Thyroid gland (tissue), 4 donors: ENCODE results near the gene PKM. TPM values are rescaled to one million over a fixed set of nuclear protein-coding genes. Genes with fewer than 3 reads are reported as not detected.
A peak's percentile ranks its signal among the peaks of the same experiment; 100 is the strongest.

Experiments
- DNase-seq, 2 donors: peaks; one replicate each; pipeline ENCODE4 v3.0.0-alpha.2; 2019
- H3K27ac ChIP-seq, 3 donors: fragments of 200-600 bp; sonication (generic); 1 replicate in 2 of 3; 2 replicates in 1 of 3; pipeline ENCODE4 v1.5.1; 2016 to 2019; ENCODE audit warnings: mild to moderate bottlenecking in 1 of 3, moderate library complexity in 1 of 3
- H3K27me3 ChIP-seq: fragments of 200-600 bp; sonication (generic); one replicate; pipeline ENCODE4 v1.5.1; 2019
- H3K36me3 ChIP-seq, 2 donors: fragments of 200-600 bp; sonication (generic); one replicate each; pipeline ENCODE4 v1.5.1; 2016 to 2019
- H3K4me1 ChIP-seq, 2 donors: fragments of 200-600 bp; sonication (generic); one replicate each; pipeline ENCODE4 v1.5.1; 2017 to 2019
- H3K4me3 ChIP-seq, 3 donors: fragments of 200-600 bp; sonication (generic); replicated peaks in 1 of 3; 1 replicate in 2 of 3; 2 replicates in 1 of 3; pipeline ENCODE4 v1.5.1; 2016; ENCODE audit warnings: mild to moderate bottlenecking in 1 of 3
- H3K9me3 ChIP-seq: fragments of 200-600 bp; sonication (generic); one replicate; pipeline ENCODE4 v1.5.1; 2017
- CTCF ChIP-seq, 6 experiments: fragments of 200-600 bp in 3 of 6; fragments of 450-650 bp in 3 of 6; sonication (generic) in 3 of 6; IDR thresholded peaks; one replicate each; pipeline ENCODE4 v1.5.1; 2016 to 2019; ENCODE audit warnings: antibody characterized with exemption in 6 of 6, mild to moderate bottlenecking in 2 of 6, inconsistent platforms in 1 of 6, moderate library complexity in 1 of 6
- POLR2A ChIP-seq, 2 donors: fragments of 450-650 bp; IDR thresholded peaks; one replicate each; pipeline ENCODE4 v1.6.1; 2017; ENCODE audit warnings: antibody characterized with exemption in 2 of 2, mild to moderate bottlenecking in 2 of 2, moderate library complexity in 1 of 2
- WGBS, 2 donors: methylation state at CpG; one replicate each; pipeline ENCODE4 v1.1.5; 2017; 5-methylcytosine and 5-hydroxymethylcytosine counted together
- intact Hi-C: fragments of 100-400 bp; cut with DNase I; formaldehyde crosslinking; loops from one replicate; pipeline ENCODE4 v1.15.1; 2023
- total RNA-seq, 4 donors: library from RNA; depleted of rRNA; stranded (reverse); fragments of >200 nt; gene quantifications; one replicate each; pipeline ENCODE4 v1.2.3, GENCODE V29; 2016

Gene PKM
- total RNA-seq, 4 donors from 2014 or later, result 270 to 587 (median 340) TPM

GRCh38 chr15:72169236-72169920 is 61.6 kb downstream of the PKM start:
- no peaks in the 10 kb centered on the region for H3K36me3 ChIP-seq
- no peaks in the 10 kb centered on the region for H3K27me3 ChIP-seq
- H3K4me3 ChIP-seq, result no peak overlapping the region
- H3K27ac ChIP-seq, result peak overlapping the region; percentile 38 to 52 (median 40)
- intact Hi-C loops, result no loop called here
- H3K4me1 ChIP-seq, result peaks cover 19 to 34% of the 10 kb centered on the region in 2 donors
- 51 to 71% methylated on average over 9 to 10 of the region's 10 CpGs for WGBS, 2 donors
- no peaks in the 10 kb centered on the region for H3K9me3 ChIP-seq
- peak; percentile 44 to 59 for DNase-seq
- no peak for TF ChIP-seq POLR2A (IDR thresholded peaks at IDR 0.05)
- TF ChIP-seq CTCF (IDR thresholded peaks at IDR 0.05), result no peak

DNA sequence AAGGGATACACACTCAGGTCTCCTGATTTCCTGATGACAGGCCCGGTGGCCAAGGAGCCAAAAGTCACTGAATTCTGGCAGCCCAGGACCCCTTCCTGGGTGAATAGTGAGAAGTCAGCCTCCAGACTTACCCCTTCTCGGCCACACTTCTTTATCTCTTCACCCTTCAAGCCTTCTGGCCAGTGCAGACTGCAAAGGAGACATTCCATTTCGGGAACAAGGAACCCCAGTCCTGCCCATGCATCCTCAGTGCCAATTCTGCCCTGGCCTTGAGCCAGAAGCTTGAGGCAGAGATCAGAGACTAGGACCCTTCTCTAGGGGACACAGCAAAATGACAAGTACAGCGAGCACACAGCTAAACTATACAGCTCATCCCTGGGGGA is 62.2 kb downstream of the PKM start:
- Histone ChIP-seq H3K9me3 (no peaks in the 10 kb centered on the region), H3K4me3 (no peak overlapping the region), H3K4me1 (peaks cover 17 to 30% of the 10 kb centered on the region in 2 donors), H3K27ac (peak overlapping the region; percentile 17 to 52 (median 21)), H3K36me3 (no peaks in the 10 kb centered on the region), H3K27me3 (no peaks in the 10 kb centered on the region)
- 61 to 68% methylated on average over 4 of the region's 4 CpGs for WGBS, 2 donors
- peak in 1 of 2 donors; percentile 38 for DNase-seq
- no peak for TF ChIP-seq POLR2A (IDR thresholded peaks at IDR 0.05)
- no peak for TF ChIP-seq CTCF (IDR thresholded peaks at IDR 0.05)
- intact Hi-C loops, result no loop called here

GRCh38 chr15:72168131-72168807 is 62.7 kb downstream of the PKM start:
- H3K4me3 ChIP-seq, result no peak overlapping the region
- peak overlapping the region in 2 of 3 donors; percentile 17 to 52 for H3K27ac ChIP-seq
- H3K4me1 ChIP-seq, result peaks cover 17 to 26% of the 10 kb centered on the region in 2 donors
- no peaks in the 10 kb centered on the region for H3K36me3 ChIP-seq
- H3K9me3 ChIP-seq, result no peaks in the 10 kb centered on the region
- TF ChIP-seq POLR2A (IDR thresholded peaks at IDR 0.05) (no peak), CTCF (IDR thresholded peaks at IDR 0.05) (no peak)
- no peaks in the 10 kb centered on the region for H3K27me3 ChIP-seq
- DNase-seq, result peak; percentile 34 to 51
- 43 to 60% methylated on average over 7 of the region's 7 CpGs for WGBS, 2 donors
- intact Hi-C loops, result no loop called here

- H3K27ac ChIP-seq, result no peak overlapping the region
- H3K4me1 ChIP-seq, result peaks cover 17 to 23% of the 10 kb centered on the region in 2 donors
- no peak for DNase-seq
- H3K27me3 ChIP-seq, result no peaks in the 10 kb centered on the region
- H3K36me3 ChIP-seq, result no peaks in the 10 kb centered on the region
- TF ChIP-seq POLR2A (IDR thresholded peaks at IDR 0.05), result no peak
- TF ChIP-seq CTCF (IDR thresholded peaks at IDR 0.05), result no peak
- no peaks in the 10 kb centered on the region for H3K9me3 ChIP-seq
- intact Hi-C loops, result no loop called here
- no peak overlapping the region for H3K4me3 ChIP-seq
- WGBS, 2 donors, result 78 to 92% methylated on average over 4 to 5 of the region's 6 CpGs
These were observed 63.5 kb downstream of the PKM start for GRCh38 chr15:72167445-72167844.
